HCT116 (cell line): ENCODE results near the gene LYL1. TPM values are rescaled to one million over a fixed set of nuclear protein-coding genes. Genes with fewer than 3 reads are reported as not detected.
A peak's percentile ranks its signal among the peaks of the same experiment; 100 is the strongest.

Experiments
- ATAC-seq: fragments of 200-7000 bp; cut with Tn5 transposase; 2 replicates; pipeline ENCODE4 v1.9.1; 2020; ENCODE audit warnings: mild to moderate bottlenecking, moderate library complexity
- BruUV-seq: library from RNA; stranded (reverse); fragments of 400-500 nt; replicated peaks from 2 replicates; lab custom pipeline; 2021; lab: Mats Ljungman, UMichigan
- CTCF ChIA-PET: fragments of 300-600 bp; sonication (Branson Sonifier 250); formaldehyde crosslinking; loops from one replicate; lab custom pipeline; 2021; ENCODE audit warnings: antibody characterized with exemption; lab: Charles Lee
- POLR2A ChIA-PET: fragments of 300-600, 350-600 bp; sonication (Branson Sonifier 250); formaldehyde crosslinking; loops from one replicate; lab custom pipeline; 2021; ENCODE audit warnings: antibody characterized with exemption; lab: Charles Lee
- RAD21 ChIA-PET, 2 experiments: fragments of 300-600 bp; sonication (Branson Sonifier 250); formaldehyde crosslinking; loops; one replicate each; lab custom pipeline; 2023; ENCODE audit warnings: low total read pairs in 2 of 2; ENCODE audit not compliant: uncharacterized antibody in 2 of 2, unreplicated experiment in 2 of 2, low non-redundant PET in 1 of 2; lab: Charles Lee
- DNase-seq: peaks from one replicate; pipeline ENCODE4 v3.0.0-alpha.2; 2010; ENCODE audit warnings: low read depth, low spot score
- H2AFZ ChIP-seq: fragments of 200-600 bp; shearing (Covaris generic), sonication (generic); 2 replicates; pipeline ENCODE4 v1.6.1; 2017; ENCODE audit warnings: low read depth, mixed run types, mixed read lengths, antibody characterized with exemption, low read length; ENCODE audit not compliant: poor library complexity, severe bottlenecking
- H3K27ac ChIP-seq: 2 replicates; pipeline ENCODE4 v1.5.1; 2012; ENCODE audit warnings: low read depth, low read length
- H3K27me3 ChIP-seq: fragments of 200-600 bp; sonication (generic); 2 replicates; pipeline ENCODE4 v1.6.1; 2016; ENCODE audit warnings: mixed run types, low read length, mixed read lengths; ENCODE audit not compliant: insufficient read depth
- H3K36me3 ChIP-seq, 2 experiments: fragments of 200-500 bp in 1 of 2; fragments of 200-600 bp in 1 of 2; sonication (Bioruptor generic) in 1 of 2; sonication (generic) in 1 of 2; 2 replicates each; pipeline versions ENCODE4 v1.5.1 to v1.6.1; 2014 to 2016; ENCODE audit warnings: low read length in 2 of 2, inconsistent platforms in 1 of 2, mixed read lengths in 1 of 2, mixed run types in 1 of 2; ENCODE audit not compliant: insufficient read depth in 2 of 2, control insufficient read depth in 1 of 2
- H3K4me1 ChIP-seq, 2 experiments: fragments of 200-600 bp in 1 of 2; sonication (generic) in 1 of 2; 2 replicates each; pipeline versions ENCODE4 v1.5.1 to v1.6.1; 2012 to 2017; ENCODE audit warnings: low read length in 2 of 2, inconsistent platforms in 1 of 2, mild to moderate bottlenecking in 1 of 2, mixed read lengths in 1 of 2, mixed run types in 1 of 2, moderate library complexity in 1 of 2; ENCODE audit not compliant: insufficient read depth in 2 of 2, control insufficient read depth in 1 of 2
- H3K4me2 ChIP-seq: fragments of 200-600 bp; sonication (generic); 2 replicates; pipeline ENCODE4 v1.6.1; 2017; ENCODE audit warnings: mixed run types, low read length, mixed read lengths
- H3K4me3 ChIP-seq, 2 experiments: fragments of 200-600 bp in 1 of 2; sonication (generic) in 1 of 2; replicated peaks in 1 of 2; 2 replicates each; pipeline ENCODE4 v1.5.1; 2011 to 2016; ENCODE audit warnings: low read length in 2 of 2, control low read depth in 1 of 2, low read depth in 1 of 2, mild to moderate bottlenecking in 1 of 2, mixed read lengths in 1 of 2, mixed run types in 1 of 2
- H3K79me2 ChIP-seq: fragments of 200-600 bp; sonication (generic); 2 replicates; pipeline ENCODE4 v1.6.1; 2017; ENCODE audit warnings: mild to moderate bottlenecking, mixed run types, low read length, moderate library complexity, mixed read lengths; ENCODE audit not compliant: insufficient read depth
- H3K9ac ChIP-seq: fragments of 200-600 bp; sonication (generic); 2 replicates; pipeline ENCODE4 v1.6.1; 2016; ENCODE audit warnings: low read length, mixed read lengths
- H3K9me2 ChIP-seq: fragments of 200-600 bp; sonication (generic), shearing (Covaris generic); 2 replicates; pipeline ENCODE4 v1.6.1; 2017; ENCODE audit warnings: mixed run types, mild to moderate bottlenecking, moderate library complexity; ENCODE audit not compliant: insufficient read depth
- H3K9me3 ChIP-seq, 2 experiments: fragments of 200-500 bp in 1 of 2; fragments of 200-600 bp in 1 of 2; sonication (Bioruptor generic) in 1 of 2; sonication (generic) in 1 of 2; 2 replicates each; pipeline ENCODE4 v1.6.1; 2014 to 2017; ENCODE audit warnings: low read length in 2 of 2, mixed read lengths in 2 of 2, inconsistent platforms in 1 of 2, low read depth in 1 of 2, mild to moderate bottlenecking in 1 of 2, mixed run types in 1 of 2, moderate library complexity in 1 of 2; ENCODE audit not compliant: control insufficient read depth in 1 of 2, insufficient read depth in 1 of 2
- H4K20me1 ChIP-seq: fragments of 200-600 bp; sonication (generic), shearing (Covaris generic); 2 replicates; pipeline ENCODE4 v1.6.1; 2017; ENCODE audit warnings: mixed run types, mild to moderate bottlenecking, moderate library complexity; ENCODE audit not compliant: insufficient read depth
- CEBPB ChIP-seq: IDR thresholded peaks from 2 replicates; pipeline ENCODE4 v1.6.1; 2012; ENCODE audit warnings: low read depth
- CTCF ChIP-seq, 3 experiments: fragments of 200-600 bp in 1 of 3; sonication (generic) in 1 of 3; IDR thresholded peaks in 2 of 3; conservative IDR thresholded peaks in 1 of 3; 2 replicates each; pipeline ENCODE4 v1.5.1; 2012 to 2017; ENCODE audit warnings: low read depth in 2 of 3, low read length in 2 of 3, antibody characterized with exemption in 1 of 3, borderline replicate concordance in 1 of 3, control low read depth in 1 of 3, mild to moderate bottlenecking in 1 of 3, mixed read lengths in 1 of 3, mixed run types in 1 of 3, moderate library complexity in 1 of 3; ENCODE audit not compliant: insufficient read depth in 1 of 3
- EGR1 ChIP-seq: IDR thresholded peaks from 2 replicates; pipeline ENCODE4 v1.6.1; 2012; ENCODE audit warnings: low read depth
- EZH2 ChIP-seq: fragments of 200-600 bp; sonication (generic); IDR thresholded peaks from 2 replicates; pipeline ENCODE4 v1.6.1; 2017; ENCODE audit warnings: antibody characterized with exemption, mixed run types
- FOSL1 ChIP-seq: IDR thresholded peaks from 2 replicates; pipeline ENCODE4 v1.6.1; 2012; ENCODE audit warnings: low read depth
- JUND ChIP-seq: IDR thresholded peaks from 2 replicates; pipeline ENCODE4 v1.6.1; 2012
- POLR2A ChIP-seq: IDR thresholded peaks from 2 replicates; pipeline ENCODE4 v1.7.0; 2011; ENCODE audit warnings: borderline replicate concordance; ENCODE audit not compliant: insufficient read depth, insufficient read length; ENCODE audit errors: extremely low read depth
- POLR2AphosphoS5 ChIP-seq: IDR thresholded peaks from 2 replicates; pipeline ENCODE4 v1.6.1; 2011; ENCODE audit warnings: mild to moderate bottlenecking, low read depth, low read length, moderate library complexity
- SP1 ChIP-seq: IDR thresholded peaks from 2 replicates; pipeline ENCODE4 v1.6.1; 2012; ENCODE audit warnings: low read depth
- ZFX ChIP-seq: fragments of 450-650 bp; IDR thresholded peaks from 2 replicates; pipeline ENCODE4 v1.6.1; 2017
- ZNF274 ChIP-seq: fragments of 200-500 bp; sonication (Bioruptor generic); IDR thresholded peaks from 2 replicates; pipeline ENCODE4 v1.6.1; 2014; ENCODE audit warnings: mild to moderate bottlenecking, low read depth, low read length, inconsistent platforms
- intact Hi-C: fragments of 100-400 bp; cut with micrococcal nuclease; formaldehyde crosslinking; loops from 2 replicates; pipeline ENCODE4 v1.10.0; 2022
- total RNA-seq: library from RNA; stranded (reverse); gene quantifications from one replicate; pipeline ENCODE4 v1.2.1, GENCODE V29; 2021; ENCODE audit not compliant: unreplicated experiment

Gene LYL1
- total RNA-seq, 1 experiment from 2014 or later: 2.6 TPM

- Histone ChIP-seq H2AFZ (no peak overlapping the region), H3K27me3 (no peaks in the 10 kb centered on the region), H3K4me3 (no peak overlapping the region), H3K79me2 (no peaks in the 10 kb centered on the region), H3K36me3 (no peaks in the 10 kb centered on the region), H3K4me1 (peaks cover 6 to 32% of the 10 kb centered on the region in 2 experiments; a peak in 3 of 4 replicates), H3K9ac (no peak overlapping the region), H3K9me2 (no peaks in the 10 kb centered on the region), H3K4me2 (peak overlapping the region; percentile 38), H4K20me1 (no peaks in the 10 kb centered on the region), H3K27ac (no peak overlapping the region), H3K9me3 (no peaks in the 10 kb centered on the region)
- ChIA-PET POLR2A (interaction anchor here (0.6 to 1.8 kb wide), 3 partner anchors 62 to 116 kb away, joined by 3 to 6 read pairs (median 3); no protein-coding TSS in a partner anchor), RAD21 (interaction anchor here (0.6 to 2.5 kb wide), 14 partner anchors 28 to 129 kb away, joined by 3 to 25 read pairs (median 6); no protein-coding TSS in a partner anchor), CTCF (interaction anchor here (0.9 to 6.6 kb wide), 23 partner anchors 10 to 293 kb away, joined by 3 to 94 read pairs (median 4); partner anchors contain the start of genes DAND5, IER2, NACC1 and STX10)
- no TSS peak for BruUV-seq
- intact Hi-C loops: loop anchor here (1.0 to 5.0 kb wide), 2 partner anchors 62 to 111 kb away; no protein-coding TSS in a partner anchor
- TF ChIP-seq ZFX (no peak), EGR1 (no peak), EZH2 (no peak), POLR2A (no peak), ZNF274 (no peak), CTCF (IDR thresholded peaks at IDR 0.05 in 2 of 3, conservative IDR thresholded peaks at IDR 0.05 in 1 of 3; ENCODE audit: borderline replicate concordance in 1 of 3, insufficient read depth in 1 of 3, low read depth in 2 of 3, low read length in 2 of 3) (no peak; a peak in 1 of 6 replicates), POLR2AphosphoS5 (no peak), SP1 (no peak), JUND (no peak), CEBPB (no peak), FOSL1 (no peak)
- no peak for DNase-seq
- no peak for ATAC-seq
These were observed 8.6 kb downstream of the LYL1 start for GRCh38 chr19:13094106-13094504.
